Activated CD4-positive, alpha-beta T cell treated with anti-CD3 and anti-CD28 coated beads, Interleukin-2, amount 50 U/mL, for 4 hours (primary cell): Measurements from ENCODE around the gene PCDHB10.
"Not testable (repeated sequence)": the region's sequence is repeated elsewhere in the genome, so short reads cannot be mapped to it uniquely, and the experiment has no call there.

Source experiments
- DNase-seq, 2 experiments: peaks; one replicate each; pipeline ENCODE4 v3.0.0-alpha.2; 2020

Gene PCDHB10

GRCh38 chr5:141192110-141192725 lies at the start of gene PCDHB10:
PCDHB10 (plus strand) TSS chr5:141192353; CDS start chr5:141192553, 200 bp downstream.
- peak in 1 of 2 experiments; percentile 8 for DNase-seq

GRCh38 chr5:141149812-141150211 lies 42.3 kb upstream of the PCDHB10 start, which contains the start of gene PCDHB6:
PCDHB6 (plus strand) TSS chr5:141150057; CDS start chr5:141150258, 201 bp downstream.
- no peak for DNase-seq

GRCh38 chr5:141150224-141150992 lies 41.7 kb upstream of the PCDHB10 start:
- DNase-seq: no peak

DNA sequence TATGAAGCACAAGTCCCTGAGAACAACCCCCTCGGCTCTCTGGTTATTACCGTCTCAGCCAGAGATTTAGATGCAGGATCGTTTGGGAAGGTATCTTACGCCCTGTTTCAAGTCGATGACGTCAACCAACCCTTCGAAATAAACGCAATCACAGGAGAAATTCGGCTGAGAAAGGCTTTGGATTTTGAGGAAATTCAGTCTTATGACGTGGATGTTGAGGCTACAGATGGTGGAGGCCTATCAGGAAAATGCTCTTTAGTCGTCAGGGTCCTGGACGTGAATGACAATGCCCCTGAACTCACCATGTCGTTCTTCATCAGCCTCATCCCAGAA lies 41.2 kb upstream of the PCDHB10 start:
- DNase-seq: no peak

- DNase-seq: not testable (repeated sequence)
Observed at GRCh38 chr5:141151632-141152031, 40.5 kb upstream of the PCDHB10 start.

GRCh38 chr5:141152096-141152495 lies 40.1 kb upstream of the PCDHB10 start:
- DNase-seq: not testable (repeated sequence)

DNA sequence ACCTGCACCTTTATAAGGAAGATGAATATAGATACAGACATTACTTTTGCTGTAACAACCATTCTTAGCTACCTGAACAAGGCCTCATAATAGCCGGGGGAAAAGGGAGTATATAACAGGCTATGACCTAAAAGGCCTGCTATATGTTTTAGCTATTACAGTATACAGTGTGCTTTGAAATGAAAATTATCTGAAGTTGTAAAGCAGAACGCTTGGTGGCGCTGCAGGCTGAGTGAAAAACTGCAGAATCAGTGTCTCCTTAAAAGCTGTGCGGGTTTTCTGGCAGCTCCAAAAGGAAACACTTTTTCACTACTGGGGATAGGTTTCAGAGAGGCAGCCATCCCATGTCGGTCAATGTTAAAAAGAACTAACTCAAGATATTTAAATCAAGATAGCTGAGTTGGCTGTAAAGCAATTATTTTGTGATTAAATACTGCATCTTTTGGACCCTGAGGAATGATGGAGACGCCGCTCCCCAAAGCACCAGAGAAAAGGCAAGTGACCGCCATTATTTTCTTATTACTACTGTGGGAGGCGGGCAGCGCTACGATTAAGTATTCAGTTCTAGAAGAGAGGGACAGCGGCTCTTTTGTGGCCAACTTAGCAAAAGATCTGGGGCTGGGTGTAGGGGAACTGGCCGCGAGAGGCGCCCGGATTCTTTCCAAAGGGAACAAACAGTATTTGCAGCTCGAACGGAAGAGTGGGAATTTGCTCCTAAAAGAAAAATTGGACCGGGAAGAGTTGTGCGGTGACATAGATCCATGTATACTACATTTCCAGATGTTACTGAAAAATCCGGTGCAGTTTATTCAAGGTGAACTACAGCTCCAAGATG lies 36.4 kb upstream of the PCDHB10 start:
- no peak for DNase-seq

GRCh38 chr5:141157356-141157755 lies 34.8 kb upstream of the PCDHB10 start:
- DNase-seq: not testable (repeated sequence)

GRCh38 chr5:141157901-141158300 lies 34.3 kb upstream of the PCDHB10 start:
- DNase-seq: not testable (repeated sequence)

- no peak for DNase-seq
Observed at GRCh38 chr5:141172381-141173204, 19.6 kb upstream of the PCDHB10 start, which contains the start of gene PCDHB7. PCDHB7 (plus strand) TSS chr5:141172644; CDS start chr5:141172836, 192 bp downstream.

- DNase-seq: not testable (repeated sequence)
Observed at GRCh38 chr5:141174291-141175104, 17.7 kb upstream of the PCDHB10 start.

- DNase-seq: no peak
Observed at GRCh38 chr5:141175933-141176332, 16.2 kb upstream of the PCDHB10 start.

- DNase-seq: not testable (repeated sequence)
Observed at GRCh38 chr5:141177577-141178191, 14.5 kb upstream of the PCDHB10 start, which contains the start of gene PCDHB8. PCDHB8 (plus strand) TSS chr5:141177790; CDS start chr5:141178035, 245 bp downstream.

GRCh38 chr5:141179371-141179770 lies 12.8 kb upstream of the PCDHB10 start:
- not testable (repeated sequence) for DNase-seq

- DNase-seq: not testable (repeated sequence)
Observed at GRCh38 chr5:141179876-141180275, 12.3 kb upstream of the PCDHB10 start.

DNA sequence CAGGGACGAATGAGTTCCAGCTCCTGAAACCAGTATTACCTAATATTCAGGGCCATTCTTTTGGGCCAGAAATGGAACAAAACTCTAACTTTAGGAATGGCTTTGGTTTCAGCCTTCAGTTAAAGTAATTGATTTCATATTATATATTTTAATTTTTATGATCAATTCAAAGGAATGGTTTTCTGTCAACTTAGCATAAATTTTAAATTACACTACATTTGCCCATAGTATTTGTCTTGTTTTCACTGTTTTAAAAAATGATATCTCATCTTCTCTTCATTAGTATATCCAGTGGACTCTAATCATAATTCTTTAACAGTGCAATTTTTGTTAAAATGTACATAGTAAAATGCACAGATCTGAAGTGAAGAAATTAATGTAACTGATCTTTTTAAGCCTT lies 11.8 kb upstream of the PCDHB10 start:
- no peak for DNase-seq

- DNase-seq: no peak
Observed at GRCh38 chr5:141182248-141182647, 9.9 kb upstream of the PCDHB10 start, which contains the start of gene PCDHB16. PCDHB16 (plus strand) TSS chr5:141182387; CDS start chr5:141182560, 173 bp downstream.

DNA sequence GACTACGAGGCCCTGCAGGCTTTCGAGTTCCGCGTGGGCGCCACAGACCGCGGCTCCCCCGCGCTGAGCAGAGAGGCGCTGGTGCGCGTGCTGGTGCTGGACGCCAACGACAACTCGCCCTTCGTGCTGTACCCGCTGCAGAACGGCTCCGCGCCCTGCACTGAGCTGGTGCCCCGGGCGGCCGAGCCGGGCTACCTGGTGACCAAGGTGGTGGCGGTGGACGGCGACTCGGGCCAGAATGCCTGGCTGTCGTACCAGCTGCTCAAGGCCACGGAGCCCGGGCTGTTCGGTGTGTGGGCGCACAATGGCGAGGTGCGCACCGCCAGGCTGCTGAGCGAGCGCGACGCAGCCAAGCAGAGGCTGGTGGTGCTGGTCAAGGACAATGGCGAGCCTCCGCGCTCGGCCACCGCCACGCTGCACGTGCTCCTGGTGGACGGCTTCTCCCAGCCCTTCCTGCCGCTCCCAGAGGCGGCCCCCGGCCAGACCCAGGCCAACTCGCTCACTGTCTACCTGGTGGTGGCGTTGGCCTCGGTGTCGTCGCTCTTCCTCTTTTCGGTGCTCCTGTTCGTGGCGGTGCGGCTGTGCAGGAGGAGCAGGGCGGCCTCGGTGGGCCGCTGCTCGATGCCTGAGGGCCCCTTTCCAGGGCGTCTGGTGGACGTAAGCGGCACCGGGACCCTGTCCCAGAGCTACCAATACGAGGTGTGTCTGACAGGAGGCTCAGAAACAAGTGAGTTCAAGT lies 7.9 kb upstream of the PCDHB10 start:
- not testable (repeated sequence) for DNase-seq

GRCh38 chr5:141186897-141187512 lies 5.1 kb upstream of the PCDHB10 start, which contains the start of gene PCDHB9:
PCDHB9 (plus strand) TSS chr5:141187161; CDS start chr5:141187319, 158 bp downstream.
- DNase-seq: peak in 1 of 2 experiments; percentile 15
